Activated CD8-positive, alpha-beta T cell treated with anti-CD3 and anti-CD28 coated beads for 36 hours (primary cell): ENCODE results near the gene PCDHGB4. TPM values are rescaled to one million over a fixed set of nuclear protein-coding genes. Genes with fewer than 3 reads are reported as not detected.
A peak's percentile ranks its signal among the peaks of the same experiment; 100 is the strongest.
"Not testable (repeated sequence)": the region's sequence is repeated elsewhere in the genome, so short reads cannot be mapped to it uniquely, and the experiment has no call there.

Source experiments
- ATAC-seq: fragments of 200-7000 bp; cut with Tn5 transposase; one replicate; pipeline ENCODE4 v1.10.0; 2021; ENCODE audit warnings: mild to moderate bottlenecking, moderate library complexity
- CTCF ChIA-PET: fragments of 350-600 bp; sonication (Branson Sonifier 250); formaldehyde crosslinking; loops from one replicate; lab custom pipeline; 2021; ENCODE audit warnings: antibody characterized with exemption; lab: Charles Lee
- POLR2A ChIA-PET: fragments of 350-600 bp; sonication (Branson Sonifier 250); formaldehyde crosslinking; loops from one replicate; lab custom pipeline; 2021; ENCODE audit warnings: antibody characterized with exemption; lab: Charles Lee
- DNase-seq: peaks from one replicate; pipeline ENCODE4 v3.0.0-alpha.2; 2020
- H3K27ac Mint-ChIP-seq: one replicate; pipeline ENCODE4 v1.8.0; 2021; ENCODE audit warnings: mild to moderate bottlenecking, mixed read lengths
- H3K27me3 Mint-ChIP-seq: one replicate; pipeline ENCODE4 v1.8.0; 2021; ENCODE audit warnings: mixed read lengths
- H3K36me3 Mint-ChIP-seq: one replicate; pipeline ENCODE4 v1.8.0; 2021; ENCODE audit warnings: low read depth, mixed read lengths
- H3K4me1 Mint-ChIP-seq: one replicate; pipeline ENCODE4 v1.8.0; 2021; ENCODE audit warnings: low read depth, mixed read lengths
- H3K4me3 Mint-ChIP-seq: one replicate; pipeline ENCODE4 v1.8.0; 2021; ENCODE audit warnings: mild to moderate bottlenecking, moderate library complexity, mixed read lengths
- H3K9me3 Mint-ChIP-seq: one replicate; pipeline ENCODE4 v1.8.0; 2021; ENCODE audit warnings: mixed read lengths
- CTCF ChIP-seq: fragments of 200-600 bp; IDR thresholded peaks from one replicate; pipeline ENCODE4 v1.8.0; 2022; ENCODE audit warnings: antibody characterized with exemption, mild to moderate bottlenecking
- intact Hi-C: fragments of 100-400 bp; cut with micrococcal nuclease; formaldehyde crosslinking; loops from one replicate; pipeline ENCODE4 v1.10.0; 2022
- total RNA-seq, 2 experiments: library from RNA; stranded (reverse); gene quantifications; one replicate each; pipeline ENCODE4 v1.2.3, GENCODE V29; 2021

PCDHGB4 gene
- total RNA-seq, 2 experiments from 2014 or later, result not detected

GRCh38 chr5:141397756-141398551 lies 10.5 kb downstream of the PCDHGB4 start, which contains the start of gene PCDHGB5:
TSS of gene PCDHGB5 (plus strand) at chr5:141397947. CDS start at chr5:141398128, 181 bp downstream.
- H3K4me3 Mint-ChIP-seq, result peak within 1 kb of the TSS; percentile 32
- H3K27ac Mint-ChIP-seq, intact Hi-C loops, H3K4me1 Mint-ChIP-seq: not testable (repeated sequence)
- H3K27me3 Mint-ChIP-seq, result peaks cover 54% of the 10 kb centered on the region
- CTCF ChIA-PET, result interaction anchor here (0.7 to 3.6 kb wide), 24 partner anchors 9 to 174 kb away, joined by 3 to 19 read pairs (median 4); partner anchors contain the start of genes PCDHGA10, PCDHGA11, PCDHGA12 and PCDHGA3
- peaks cover 24% of the 10 kb centered on the region for H3K9me3 Mint-ChIP-seq
- ATAC-seq (peak; percentile 88), DNase-seq (peak; percentile 52)
- H3K36me3 Mint-ChIP-seq, result peaks cover 22% of the 10 kb centered on the region
- TF ChIP-seq CTCF, result peak; percentile 59
- POLR2A ChIA-PET, result interaction anchor here (1.0 kb wide), 1 partner anchor 116 kb away, joined by 3 read pairs; no protein-coding TSS in a partner anchor

- intact Hi-C loops, result no loop called here
- Mint-ChIP-seq H3K4me3 (no peak overlapping the region), H3K9me3 (peaks cover 28% of the 10 kb centered on the region), H3K27me3 (peaks cover 54% of the 10 kb centered on the region), H3K4me1 (no peaks in the 10 kb centered on the region), H3K27ac (no peak overlapping the region), H3K36me3 (peaks cover 19% of the 10 kb centered on the region)
- TF ChIP-seq CTCF, result no peak
- DNase-seq (no peak), ATAC-seq (no peak)
- POLR2A ChIA-PET, result no interaction called here
- CTCF ChIA-PET, result interaction anchor here (1.1 to 3.6 kb wide), 12 partner anchors 8 to 169 kb away, joined by 3 to 19 read pairs (median 5); partner anchors contain the start of genes PCDHGA10, PCDHGA11, PCDHGA12 and PCDHGB4
Observed at GRCh38 chr5:141398608-141399007, 11.1 kb downstream of the PCDHGB4 start.

GRCh38 chr5:141399555-141400258 lies 12.2 kb downstream of the PCDHGB4 start:
- TF ChIP-seq CTCF, result no peak
- ATAC-seq (no peak), DNase-seq (no peak)
- Mint-ChIP-seq H3K9me3 (peaks cover 24% of the 10 kb centered on the region), H3K4me1 (no peaks in the 10 kb centered on the region), H3K27ac (no peak overlapping the region), H3K36me3 (peaks cover 17% of the 10 kb centered on the region), H3K27me3 (peaks cover 56% of the 10 kb centered on the region), H3K4me3 (no peak overlapping the region)
- CTCF ChIA-PET, result interaction anchor here (1.6 kb wide), 1 partner anchor 80 kb away, joined by 4 read pairs; no protein-coding TSS in a partner anchor
- intact Hi-C loops, result no loop called here
- POLR2A ChIA-PET, result interaction anchor here (1.1 kb wide), 1 partner anchor 8 kb away, joined by 3 read pairs; no protein-coding TSS in a partner anchor

GRCh38 chr5:141402553-141403243 lies 15.2 kb downstream of the PCDHGB4 start, which contains the start of gene PCDHGA9:
TSS of gene PCDHGA9 (plus strand) at chr5:141402778. CDS start at chr5:141402953, 175 bp downstream.
- CTCF ChIA-PET, result interaction anchor here (0.6 to 2.0 kb wide), 10 partner anchors 10 to 167 kb away, joined by 3 to 19 read pairs (median 4); partner anchors contain the start of genes PCDHB15, PCDHGA10, PCDHGA11 and PCDHGA12
- DNase-seq, result peak; percentile 42
- no peaks in the 10 kb centered on the region for H3K4me1 Mint-ChIP-seq
- POLR2A ChIA-PET, result no interaction called here
- H3K4me3 Mint-ChIP-seq, result no peak within 1 kb of the TSS
- H3K9me3 Mint-ChIP-seq, result peaks cover 27% of the 10 kb centered on the region
- peaks cover 20% of the 10 kb centered on the region for H3K36me3 Mint-ChIP-seq
- H3K27me3 Mint-ChIP-seq, result peaks cover 62% of the 10 kb centered on the region
- intact Hi-C loops, result no loop called here
- TF ChIP-seq CTCF, result peak; percentile 47
- no peak within 1 kb of the TSS for H3K27ac Mint-ChIP-seq
- ATAC-seq, result peak; percentile 42
